ENCODE measurements around the gene MYO1B.

MYO1B gene

GRCh38 chr2:191402966-191403565, 157.9 kb downstream of the MYO1B start:
- no peak overlapping the region for H2AFZ ChIP-seq (ENCODE audit: low read depth)
- no peak overlapping the region for H3K9ac ChIP-seq
- no peaks in the 10 kb centered on the region for H3K27me3 ChIP-seq (ENCODE audit: insufficient read depth, low read depth)
- H4K20me1 ChIP-seq (ENCODE audit: insufficient read depth), result no peaks in the 10 kb centered on the region
- no peak overlapping the region for H3K4me2 ChIP-seq
- H3K4me1 ChIP-seq (ENCODE audit: low read depth, poor library complexity, severe bottlenecking), result no peaks in the 10 kb centered on the region
- H3K27ac ChIP-seq, result no peak overlapping the region
- no peak overlapping the region for H3K4me3 ChIP-seq (IDR thresholded peaks at IDR 0.05; ENCODE audit: insufficient read depth, low read depth, low read length)
- H3K36me3 ChIP-seq (ENCODE audit: insufficient read depth), result no peaks in the 10 kb centered on the region
- no peaks in the 10 kb centered on the region for H3K79me2 ChIP-seq (ENCODE audit: insufficient read depth, low read depth)
- TF ChIP-seq CTCF (conservative IDR thresholded peaks at IDR 0.05; ENCODE audit: low read depth, low read length), result no peak

GRCh38 chr2:191404568-191404991, 159.4 kb downstream of the MYO1B start:
- TF ChIP-seq CTCF (conservative IDR thresholded peaks at IDR 0.05; ENCODE audit: low read depth, low read length), result no peak
- Histone ChIP-seq H3K27me3 (ENCODE audit: insufficient read depth, low read depth) (no peaks in the 10 kb centered on the region), H3K9ac (no peak overlapping the region), H3K27ac (no peak overlapping the region), H2AFZ (ENCODE audit: low read depth) (no peak overlapping the region), H3K79me2 (ENCODE audit: insufficient read depth, low read depth) (no peaks in the 10 kb centered on the region), H3K36me3 (ENCODE audit: insufficient read depth) (no peaks in the 10 kb centered on the region), H3K4me1 (ENCODE audit: low read depth, poor library complexity, severe bottlenecking) (no peaks in the 10 kb centered on the region), H4K20me1 (ENCODE audit: insufficient read depth) (no peaks in the 10 kb centered on the region), H3K4me2 (no peak overlapping the region), H3K4me3 (IDR thresholded peaks at IDR 0.05; ENCODE audit: insufficient read depth, low read depth, low read length) (no peak overlapping the region)

GRCh38 chr2:191405546-191405945, 160.3 kb downstream of the MYO1B start:
- Histone ChIP-seq H3K4me2 (no peak overlapping the region), H3K4me1 (ENCODE audit: low read depth, poor library complexity, severe bottlenecking) (no peaks in the 10 kb centered on the region)

GRCh38 chr2:191410646-191411436, 165.6 kb downstream of the MYO1B start:
- Histone ChIP-seq H2AFZ (ENCODE audit: low read depth) (no peak overlapping the region), H3K4me3 (IDR thresholded peaks at IDR 0.05; ENCODE audit: insufficient read depth, low read depth, low read length) (no peak overlapping the region), H3K36me3 (ENCODE audit: insufficient read depth) (no peaks in the 10 kb centered on the region), H3K79me2 (ENCODE audit: insufficient read depth, low read depth) (no peaks in the 10 kb centered on the region), H4K20me1 (ENCODE audit: insufficient read depth) (no peaks in the 10 kb centered on the region), H3K4me2 (no peak overlapping the region), H3K27ac (no peak overlapping the region), H3K9ac (no peak overlapping the region), H3K27me3 (ENCODE audit: insufficient read depth, low read depth) (no peaks in the 10 kb centered on the region), H3K4me1 (ENCODE audit: low read depth, poor library complexity, severe bottlenecking) (peaks cover 5% of the 10 kb centered on the region)
- TF ChIP-seq CTCF (conservative IDR thresholded peaks at IDR 0.05; ENCODE audit: low read depth, low read length), result no peak

More at GRCh38 chr2:191405546-191405945, 160.3 kb downstream of the MYO1B start:
- H3K79me2 ChIP-seq (ENCODE audit: insufficient read depth, low read depth), result no peaks in the 10 kb centered on the region
- H2AFZ ChIP-seq (ENCODE audit: low read depth), result no peak overlapping the region
- H3K9ac ChIP-seq, result no peak overlapping the region
- no peaks in the 10 kb centered on the region for H3K27me3 ChIP-seq (ENCODE audit: insufficient read depth, low read depth)
- no peaks in the 10 kb centered on the region for H3K36me3 ChIP-seq (ENCODE audit: insufficient read depth)
- no peak overlapping the region for H3K4me3 ChIP-seq (IDR thresholded peaks at IDR 0.05; ENCODE audit: insufficient read depth, low read depth, low read length)
- no peak for TF ChIP-seq CTCF (conservative IDR thresholded peaks at IDR 0.05; ENCODE audit: low read depth, low read length)
- no peaks in the 10 kb centered on the region for H4K20me1 ChIP-seq (ENCODE audit: insufficient read depth)
- no peak overlapping the region for H3K27ac ChIP-seq

Measured in KMS-11 (cell line).